Measurements from ENCODE around the gene SH3PXD2A.

DNA sequence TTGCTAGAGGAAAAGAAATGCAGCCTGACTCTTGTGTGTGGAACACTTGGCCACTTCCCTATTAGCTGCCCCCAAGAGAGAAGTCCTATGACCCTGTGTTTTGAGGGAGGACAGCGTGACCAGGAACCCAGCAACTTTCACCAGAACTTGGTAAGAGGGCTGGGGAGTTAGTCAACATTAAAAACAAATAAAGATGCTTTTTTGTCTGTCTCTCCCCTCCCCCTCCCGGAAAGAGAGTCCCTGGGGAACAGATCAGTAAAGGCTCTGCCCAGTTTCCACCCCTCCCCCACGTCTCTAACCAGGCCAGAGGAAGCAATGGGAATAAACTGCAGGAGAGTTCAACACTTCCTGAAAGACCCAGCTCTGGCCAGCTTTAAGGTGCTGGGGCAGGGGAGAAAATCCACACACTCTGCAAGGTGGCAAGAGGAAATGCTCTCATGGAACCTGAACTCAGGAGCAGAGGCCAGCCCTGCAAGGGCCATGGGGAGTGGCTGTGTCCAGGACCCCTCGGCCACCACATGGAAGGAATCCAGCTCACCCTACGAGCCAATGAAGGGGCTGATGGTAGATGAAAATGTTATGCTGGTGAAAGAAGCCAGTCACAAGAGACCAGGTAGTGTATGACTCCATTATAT, 21.5 kb downstream of the SH3PXD2A start:
- TF ChIP-seq, protein P1, sequence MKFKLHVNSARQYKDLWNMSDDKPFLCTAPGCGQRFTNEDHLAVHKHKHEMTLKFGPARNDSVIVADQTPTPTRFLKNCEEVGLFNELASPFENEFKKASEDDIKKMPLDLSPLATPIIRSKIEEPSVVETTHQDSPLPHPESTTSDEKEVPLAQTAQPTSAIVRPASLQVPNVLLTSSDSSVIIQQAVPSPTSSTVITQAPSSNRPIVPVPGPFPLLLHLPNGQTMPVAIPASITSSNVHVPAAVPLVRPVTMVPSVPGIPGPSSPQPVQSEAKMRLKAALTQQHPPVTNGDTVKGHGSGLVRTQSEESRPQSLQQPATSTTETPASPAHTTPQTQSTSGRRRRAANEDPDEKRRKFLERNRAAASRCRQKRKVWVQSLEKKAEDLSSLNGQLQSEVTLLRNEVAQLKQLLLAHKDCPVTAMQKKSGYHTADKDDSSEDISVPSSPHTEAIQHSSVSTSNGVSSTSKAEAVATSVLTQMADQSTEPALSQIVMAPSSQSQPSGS (tag by site-specific recombination; IDR thresholded peaks at IDR 0.05; ENCODE audit: low read depth): no peak
- TF ChIP-seq, protein P2, sequence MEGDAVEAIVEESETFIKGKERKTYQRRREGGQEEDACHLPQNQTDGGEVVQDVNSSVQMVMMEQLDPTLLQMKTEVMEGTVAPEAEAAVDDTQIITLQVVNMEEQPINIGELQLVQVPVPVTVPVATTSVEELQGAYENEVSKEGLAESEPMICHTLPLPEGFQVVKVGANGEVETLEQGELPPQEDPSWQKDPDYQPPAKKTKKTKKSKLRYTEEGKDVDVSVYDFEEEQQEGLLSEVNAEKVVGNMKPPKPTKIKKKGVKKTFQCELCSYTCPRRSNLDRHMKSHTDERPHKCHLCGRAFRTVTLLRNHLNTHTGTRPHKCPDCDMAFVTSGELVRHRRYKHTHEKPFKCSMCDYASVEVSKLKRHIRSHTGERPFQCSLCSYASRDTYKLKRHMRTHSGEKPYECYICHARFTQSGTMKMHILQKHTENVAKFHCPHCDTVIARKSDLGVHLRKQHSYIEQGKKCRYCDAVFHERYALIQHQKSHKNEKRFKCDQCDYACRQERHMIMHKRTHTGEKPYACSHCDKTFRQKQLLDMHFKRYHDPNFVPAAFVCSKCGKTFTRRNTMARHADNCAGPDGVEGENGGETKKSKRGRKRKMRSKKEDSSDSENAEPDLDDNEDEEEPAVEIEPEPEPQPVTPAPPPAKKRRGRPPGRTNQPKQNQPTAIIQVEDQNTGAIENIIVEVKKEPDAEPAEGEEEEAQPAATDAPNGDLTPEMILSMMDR (tag by site-specific recombination; IDR thresholded peaks at IDR 0.05): no peak
